HCT116 (cell line): ENCODE results near the gene OTOP1. TPM values are rescaled to one million over a fixed set of nuclear protein-coding genes. Genes with fewer than 3 reads are reported as not detected.
"Not testable (repeated sequence)": the region's sequence is repeated elsewhere in the genome, so short reads cannot be mapped to it uniquely, and the experiment has no call there.

Source experiments
- ATAC-seq: fragments of 200-7000 bp; cut with Tn5 transposase; 2 replicates; pipeline ENCODE4 v1.9.1; 2020; ENCODE audit warnings: mild to moderate bottlenecking, moderate library complexity
- BruUV-seq: library from RNA; stranded (reverse); fragments of 400-500 nt; replicated peaks from 2 replicates; lab custom pipeline; 2021; lab: Mats Ljungman, UMichigan
- CTCF ChIA-PET: fragments of 300-600 bp; sonication (Branson Sonifier 250); formaldehyde crosslinking; loops from one replicate; lab custom pipeline; 2021; ENCODE audit warnings: antibody characterized with exemption; lab: Charles Lee
- POLR2A ChIA-PET: fragments of 300-600, 350-600 bp; sonication (Branson Sonifier 250); formaldehyde crosslinking; loops from one replicate; lab custom pipeline; 2021; ENCODE audit warnings: antibody characterized with exemption; lab: Charles Lee
- RAD21 ChIA-PET, 2 experiments: fragments of 300-600 bp; sonication (Branson Sonifier 250); formaldehyde crosslinking; loops; one replicate each; lab custom pipeline; 2023; ENCODE audit warnings: low total read pairs in 2 of 2; ENCODE audit not compliant: uncharacterized antibody in 2 of 2, unreplicated experiment in 2 of 2, low non-redundant PET in 1 of 2; lab: Charles Lee
- DNase-seq: peaks from one replicate; pipeline ENCODE4 v3.0.0-alpha.2; 2010; ENCODE audit warnings: low read depth, low spot score
- H2AFZ ChIP-seq: fragments of 200-600 bp; shearing (Covaris generic), sonication (generic); 2 replicates; pipeline ENCODE4 v1.6.1; 2017; ENCODE audit warnings: low read depth, mixed run types, mixed read lengths, antibody characterized with exemption, low read length; ENCODE audit not compliant: poor library complexity, severe bottlenecking
- H3K27ac ChIP-seq: 2 replicates; pipeline ENCODE4 v1.5.1; 2012; ENCODE audit warnings: low read depth, low read length
- H3K27me3 ChIP-seq: fragments of 200-600 bp; sonication (generic); 2 replicates; pipeline ENCODE4 v1.6.1; 2016; ENCODE audit warnings: mixed run types, low read length, mixed read lengths; ENCODE audit not compliant: insufficient read depth
- H3K36me3 ChIP-seq, 2 experiments: fragments of 200-500 bp in 1 of 2; fragments of 200-600 bp in 1 of 2; sonication (Bioruptor generic) in 1 of 2; sonication (generic) in 1 of 2; 2 replicates each; pipeline versions ENCODE4 v1.5.1 to v1.6.1; 2014 to 2016; ENCODE audit warnings: low read length in 2 of 2, inconsistent platforms in 1 of 2, mixed read lengths in 1 of 2, mixed run types in 1 of 2; ENCODE audit not compliant: insufficient read depth in 2 of 2, control insufficient read depth in 1 of 2
- H3K4me1 ChIP-seq, 2 experiments: fragments of 200-600 bp in 1 of 2; sonication (generic) in 1 of 2; 2 replicates each; pipeline versions ENCODE4 v1.5.1 to v1.6.1; 2012 to 2017; ENCODE audit warnings: low read length in 2 of 2, inconsistent platforms in 1 of 2, mild to moderate bottlenecking in 1 of 2, mixed read lengths in 1 of 2, mixed run types in 1 of 2, moderate library complexity in 1 of 2; ENCODE audit not compliant: insufficient read depth in 2 of 2, control insufficient read depth in 1 of 2
- H3K4me2 ChIP-seq: fragments of 200-600 bp; sonication (generic); 2 replicates; pipeline ENCODE4 v1.6.1; 2017; ENCODE audit warnings: mixed run types, low read length, mixed read lengths
- H3K4me3 ChIP-seq, 2 experiments: fragments of 200-600 bp in 1 of 2; sonication (generic) in 1 of 2; replicated peaks in 1 of 2; 2 replicates each; pipeline ENCODE4 v1.5.1; 2011 to 2016; ENCODE audit warnings: low read length in 2 of 2, control low read depth in 1 of 2, low read depth in 1 of 2, mild to moderate bottlenecking in 1 of 2, mixed read lengths in 1 of 2, mixed run types in 1 of 2
- H3K79me2 ChIP-seq: fragments of 200-600 bp; sonication (generic); 2 replicates; pipeline ENCODE4 v1.6.1; 2017; ENCODE audit warnings: mild to moderate bottlenecking, mixed run types, low read length, moderate library complexity, mixed read lengths; ENCODE audit not compliant: insufficient read depth
- H3K9ac ChIP-seq: fragments of 200-600 bp; sonication (generic); 2 replicates; pipeline ENCODE4 v1.6.1; 2016; ENCODE audit warnings: low read length, mixed read lengths
- H3K9me2 ChIP-seq: fragments of 200-600 bp; sonication (generic), shearing (Covaris generic); 2 replicates; pipeline ENCODE4 v1.6.1; 2017; ENCODE audit warnings: mixed run types, mild to moderate bottlenecking, moderate library complexity; ENCODE audit not compliant: insufficient read depth
- H3K9me3 ChIP-seq, 2 experiments: fragments of 200-500 bp in 1 of 2; fragments of 200-600 bp in 1 of 2; sonication (Bioruptor generic) in 1 of 2; sonication (generic) in 1 of 2; 2 replicates each; pipeline ENCODE4 v1.6.1; 2014 to 2017; ENCODE audit warnings: low read length in 2 of 2, mixed read lengths in 2 of 2, inconsistent platforms in 1 of 2, low read depth in 1 of 2, mild to moderate bottlenecking in 1 of 2, mixed run types in 1 of 2, moderate library complexity in 1 of 2; ENCODE audit not compliant: control insufficient read depth in 1 of 2, insufficient read depth in 1 of 2
- H4K20me1 ChIP-seq: fragments of 200-600 bp; sonication (generic), shearing (Covaris generic); 2 replicates; pipeline ENCODE4 v1.6.1; 2017; ENCODE audit warnings: mixed run types, mild to moderate bottlenecking, moderate library complexity; ENCODE audit not compliant: insufficient read depth
- CTCF ChIP-seq, 3 experiments: fragments of 200-600 bp in 1 of 3; sonication (generic) in 1 of 3; IDR thresholded peaks in 2 of 3; conservative IDR thresholded peaks in 1 of 3; 2 replicates each; pipeline ENCODE4 v1.5.1; 2012 to 2017; ENCODE audit warnings: low read depth in 2 of 3, low read length in 2 of 3, antibody characterized with exemption in 1 of 3, borderline replicate concordance in 1 of 3, control low read depth in 1 of 3, mild to moderate bottlenecking in 1 of 3, mixed read lengths in 1 of 3, mixed run types in 1 of 3, moderate library complexity in 1 of 3; ENCODE audit not compliant: insufficient read depth in 1 of 3
- RAD21 ChIP-seq: IDR thresholded peaks from 2 replicates; pipeline ENCODE4 v1.6.1; 2012; ENCODE audit warnings: low read depth, mild to moderate bottlenecking
- intact Hi-C: fragments of 100-400 bp; cut with micrococcal nuclease; formaldehyde crosslinking; loops from 2 replicates; pipeline ENCODE4 v1.10.0; 2022
- total RNA-seq: library from RNA; stranded (reverse); gene quantifications from one replicate; pipeline ENCODE4 v1.2.1, GENCODE V29; 2021; ENCODE audit not compliant: unreplicated experiment

OTOP1 gene
- total RNA-seq, 1 experiment from 2014 or later: not detected

GRCh38 chr4:4162186-4162585 is 64.5 kb downstream of the OTOP1 start:
- H3K27me3 ChIP-seq, RAD21 ChIA-PET, H3K4me2 ChIP-seq, intact Hi-C loops, H2AFZ ChIP-seq, H3K4me1 ChIP-seq, H3K9me2 ChIP-seq, BruUV-seq, POLR2A ChIA-PET, H3K79me2 ChIP-seq, ATAC-seq, H4K20me1 ChIP-seq, CTCF ChIA-PET, H3K4me3 ChIP-seq, H3K36me3 ChIP-seq, H3K9ac ChIP-seq, H3K9me3 ChIP-seq, DNase-seq, H3K27ac ChIP-seq: not testable (repeated sequence)

- H2AFZ ChIP-seq, H3K36me3 ChIP-seq, H3K4me3 ChIP-seq, DNase-seq, H3K9ac ChIP-seq, H3K9me3 ChIP-seq, H3K27me3 ChIP-seq, intact Hi-C loops, H3K27ac ChIP-seq, H3K4me1 ChIP-seq, H3K9me2 ChIP-seq, CTCF ChIA-PET, POLR2A ChIA-PET, RAD21 ChIA-PET, H4K20me1 ChIP-seq, BruUV-seq, H3K4me2 ChIP-seq, H3K79me2 ChIP-seq, ATAC-seq: not testable (repeated sequence)
These were observed 65.6 kb downstream of the OTOP1 start for GRCh38 chr4:4160956-4161665.

- TF ChIP-seq CTCF (IDR thresholded peaks at IDR 0.05 in 2 of 3, conservative IDR thresholded peaks at IDR 0.05 in 1 of 3; ENCODE audit: borderline replicate concordance in 1 of 3, insufficient read depth in 1 of 3, low read depth in 2 of 3, low read length in 2 of 3): peak; percentile 32 to 44 (median 40); a peak in 5 of 6 replicates
- peak; percentile 69 for TF ChIP-seq RAD21
- BruUV-seq, H2AFZ ChIP-seq, intact Hi-C loops, H3K79me2 ChIP-seq, H3K27me3 ChIP-seq, RAD21 ChIA-PET, H3K36me3 ChIP-seq, H4K20me1 ChIP-seq, CTCF ChIA-PET, DNase-seq, H3K9me3 ChIP-seq, H3K4me3 ChIP-seq, H3K27ac ChIP-seq, H3K4me2 ChIP-seq, ATAC-seq, H3K4me1 ChIP-seq, H3K9ac ChIP-seq, H3K9me2 ChIP-seq, POLR2A ChIA-PET: not testable (repeated sequence)
These were observed 81.1 kb downstream of the OTOP1 start for GRCh38 chr4:4145622-4146021.

- H3K9me3 ChIP-seq, H3K4me3 ChIP-seq, DNase-seq, BruUV-seq, ATAC-seq, H3K36me3 ChIP-seq, H3K4me1 ChIP-seq, H4K20me1 ChIP-seq, RAD21 ChIA-PET, CTCF ChIA-PET, POLR2A ChIA-PET, H3K9ac ChIP-seq, H3K9me2 ChIP-seq, H3K79me2 ChIP-seq, H3K4me2 ChIP-seq, intact Hi-C loops, H2AFZ ChIP-seq, H3K27ac ChIP-seq, H3K27me3 ChIP-seq: not testable (repeated sequence)
These were observed 83.4 kb downstream of the OTOP1 start for GRCh38 chr4:4143376-4143775.
